Stomach (tissue), 9 donors: ENCODE measurements around the gene SPATS1. TPM values are rescaled to one million over a fixed set of nuclear protein-coding genes. Genes with fewer than 3 reads are reported as not detected.

Experiments used
- DNase-seq, 2 donors: peaks; one replicate each; pipeline versions ENCODE4 v3.0.0 to v3.0.0-alpha.2; 2013 to 2019
- H3K27ac ChIP-seq, 5 donors: fragments of 200-600 bp in 4 of 5; sonication (generic) in 4 of 5; one replicate each; pipeline ENCODE4 v1.5.1; 2013 to 2019; ENCODE audit warnings: mild to moderate bottlenecking in 1 of 5, moderate library complexity in 1 of 5
- H3K27me3 ChIP-seq, 3 donors: fragments of 200-600 bp; sonication (generic); one replicate each; pipeline ENCODE4 v1.5.1; 2017 to 2019; ENCODE audit warnings: mixed run types in 1 of 3
- H3K36me3 ChIP-seq, 4 donors: fragments of 200-600 bp; sonication (generic); 1 replicate in 3 of 4; 2 replicates in 1 of 4; pipeline ENCODE4 v1.5.1; 2016 to 2019
- H3K4me1 ChIP-seq, 4 donors: fragments of 200-600 bp; sonication (generic); one replicate each; pipeline ENCODE4 v1.5.1; 2016 to 2019
- H3K4me3 ChIP-seq, 4 donors: fragments of 200-600 bp; sonication (generic) in 3 of 4; one replicate each; pipeline ENCODE4 v1.5.1; 2016 to 2019; ENCODE audit warnings: mild to moderate bottlenecking in 1 of 4
- H3K9me3 ChIP-seq, 4 donors: fragments of 200-600 bp; sonication (generic); one replicate each; pipeline ENCODE4 v1.5.1; 2016 to 2019
- EP300 ChIP-seq: sonication (generic); formaldehyde crosslinking; IDR thresholded peaks from one replicate; pipeline ENCODE4 v1.6.1; 2017; ENCODE audit warnings: antibody characterized with exemption
- POLR2A ChIP-seq, 4 donors: fragments of 450-650 bp; IDR thresholded peaks; one replicate each; pipeline ENCODE4 v1.6.1; 2016; ENCODE audit warnings: antibody characterized with exemption in 4 of 4, control low read depth in 2 of 4, mild to moderate bottlenecking in 1 of 4, moderate library complexity in 1 of 4
- POLR2AphosphoS5 ChIP-seq, 3 donors: sonication (generic); formaldehyde crosslinking; IDR thresholded peaks; one replicate each; pipeline ENCODE4 v1.6.1; 2016; ENCODE audit warnings: antibody characterized with exemption in 3 of 3
- WGBS, 5 donors: extraction: QIAGEN DNeasy Blood & Tissue Kit in 3 of 5; methylation state at CpG; one replicate each; pipeline versions ENCODE4 v1.1.5 to v1.1.7; 2013 to 2018; 5-methylcytosine and 5-hydroxymethylcytosine counted together
- intact Hi-C: fragments of 100-400 bp; cut with DNase I; formaldehyde crosslinking; loops from one replicate; pipeline ENCODE4 v1.15.1; 2023; ENCODE audit warnings: low total_unique reads
- polyA plus RNA-seq, 3 donors: library from polyadenylated mRNA; stranded (reverse); fragments of 200-250 nt; gene quantifications; one replicate each; pipeline ENCODE4 v1.2.3, GENCODE V29; 2013
- total RNA-seq, 5 donors: library from RNA; depleted of rRNA; stranded (reverse); fragments of >200 nt; gene quantifications; one replicate each; pipeline versions ENCODE4 v1.1.0 to v1.2.3, GENCODE V29; 2014 to 2016
- TF ChIP-seq, protein P1 (sequence below), 7 experiments: fragments of 450-650 bp in 4 of 7; fragments of 200-600 bp in 3 of 7; sonication (generic) in 3 of 7; IDR thresholded peaks; one replicate each; pipeline ENCODE4 v1.5.1; 2016 to 2019; ENCODE audit warnings: antibody characterized with exemption in 7 of 7, control low read depth in 2 of 7, mild to moderate bottlenecking in 1 of 7
- donor health status: healthy with polysubstance abuse.
- donor health status: Bipolar disorder and iron deficiency.
- donor health status: healthy.

SPATS1 gene
- total and polyA plus RNA-seq, 8 donors, result not detected

DNA sequence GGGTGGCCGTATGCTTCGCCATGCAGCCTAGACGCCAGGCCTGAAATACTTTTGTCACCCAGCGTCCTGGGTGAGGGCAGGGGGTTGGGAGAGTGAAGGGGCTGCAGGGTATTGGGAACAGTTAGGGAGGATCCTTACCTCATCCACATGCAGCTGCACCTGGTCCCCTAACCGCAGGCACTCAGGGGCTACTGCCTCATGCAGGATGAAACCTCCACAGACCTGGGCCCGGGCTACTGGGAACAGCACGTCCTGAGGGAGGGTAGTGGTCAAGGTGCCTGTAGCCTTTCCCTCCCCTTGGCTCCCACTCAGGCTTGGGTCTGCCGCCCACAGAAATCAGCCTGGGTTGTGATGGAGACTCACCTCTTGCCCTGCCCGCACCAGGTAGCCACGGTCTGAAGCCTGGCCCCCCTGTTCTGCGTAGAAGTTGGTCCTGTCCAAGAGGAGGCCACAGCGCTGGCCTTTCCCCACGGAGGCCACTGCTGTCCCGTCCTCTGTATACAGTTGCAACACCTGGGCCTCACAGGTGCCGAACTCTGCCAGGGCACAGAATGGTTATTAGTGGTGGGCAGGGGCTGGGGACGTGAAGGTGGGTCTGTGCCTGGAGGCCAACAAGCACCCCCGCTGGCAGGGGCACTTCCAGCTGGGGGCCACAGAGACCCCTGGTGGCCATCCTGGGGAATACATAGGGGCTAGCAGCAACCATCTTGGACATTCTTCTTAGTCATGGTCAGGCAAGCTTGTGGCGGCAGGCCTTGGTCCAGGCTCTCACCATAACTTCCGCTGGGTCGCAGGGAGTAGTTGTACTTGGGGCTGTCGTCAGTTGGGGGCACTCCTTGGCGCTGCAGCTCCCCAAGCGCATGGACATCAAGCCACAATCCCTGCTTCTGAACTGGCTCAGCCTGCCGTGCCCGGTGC is 37.9 kb upstream of the SPATS1 start:
- 86 to 97% (median 87%) methylated on average over 6 to 25 of the region's 25 CpGs for WGBS, 5 donors
- Histone ChIP-seq H3K27me3 (no peaks in the 10 kb centered on the region), H3K9me3 (no peaks in the 10 kb centered on the region), H3K4me3 (no peak overlapping the region), H3K27ac (no peak overlapping the region), H3K36me3 (peaks cover 74 to 98% (median 96%) of the 10 kb centered on the region in 4 donors), H3K4me1 (no peaks in the 10 kb centered on the region)
- intact Hi-C loops, result no loop called here
- TF ChIP-seq, protein P1, sequence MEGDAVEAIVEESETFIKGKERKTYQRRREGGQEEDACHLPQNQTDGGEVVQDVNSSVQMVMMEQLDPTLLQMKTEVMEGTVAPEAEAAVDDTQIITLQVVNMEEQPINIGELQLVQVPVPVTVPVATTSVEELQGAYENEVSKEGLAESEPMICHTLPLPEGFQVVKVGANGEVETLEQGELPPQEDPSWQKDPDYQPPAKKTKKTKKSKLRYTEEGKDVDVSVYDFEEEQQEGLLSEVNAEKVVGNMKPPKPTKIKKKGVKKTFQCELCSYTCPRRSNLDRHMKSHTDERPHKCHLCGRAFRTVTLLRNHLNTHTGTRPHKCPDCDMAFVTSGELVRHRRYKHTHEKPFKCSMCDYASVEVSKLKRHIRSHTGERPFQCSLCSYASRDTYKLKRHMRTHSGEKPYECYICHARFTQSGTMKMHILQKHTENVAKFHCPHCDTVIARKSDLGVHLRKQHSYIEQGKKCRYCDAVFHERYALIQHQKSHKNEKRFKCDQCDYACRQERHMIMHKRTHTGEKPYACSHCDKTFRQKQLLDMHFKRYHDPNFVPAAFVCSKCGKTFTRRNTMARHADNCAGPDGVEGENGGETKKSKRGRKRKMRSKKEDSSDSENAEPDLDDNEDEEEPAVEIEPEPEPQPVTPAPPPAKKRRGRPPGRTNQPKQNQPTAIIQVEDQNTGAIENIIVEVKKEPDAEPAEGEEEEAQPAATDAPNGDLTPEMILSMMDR (IDR thresholded peaks at IDR 0.05), result peak in 5 of 7 experiments; percentile 32 to 73 (median 54)
- no peak for TF ChIP-seq EP300
- peak in 1 of 2 donors; percentile 60 for DNase-seq

DNA sequence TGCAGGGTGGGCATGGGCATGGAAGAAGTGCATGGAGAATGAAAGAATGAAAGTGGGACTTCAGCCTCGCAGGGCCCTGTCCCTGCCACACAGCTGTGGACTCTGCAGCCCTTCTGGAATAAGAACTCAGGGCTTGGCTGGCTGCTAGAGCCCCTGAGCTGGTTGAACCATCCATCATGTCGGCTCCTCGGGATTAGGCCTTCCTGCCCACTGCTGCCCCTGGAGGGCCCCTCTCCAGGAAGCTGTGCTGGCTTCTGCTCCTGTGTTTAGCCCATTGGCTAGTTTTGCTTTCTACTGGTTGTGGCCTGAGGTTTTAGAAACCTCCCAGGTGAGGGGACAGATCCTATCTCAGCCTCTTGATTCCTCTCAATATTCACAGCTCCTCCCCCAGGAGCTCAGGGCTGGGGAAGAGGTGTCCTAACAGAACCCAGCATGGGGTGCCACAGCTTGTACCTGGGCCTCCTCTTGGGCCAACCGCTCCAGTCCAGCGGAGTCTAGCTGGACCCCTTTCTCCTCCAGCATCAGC is 37.2 kb upstream of the SPATS1 start:
- WGBS, 5 donors, result 75 to 93% (median 90%) methylated on average over 4 to 5 of the region's 5 CpGs
- no peaks in the 10 kb centered on the region for H3K4me1 ChIP-seq
- no peaks in the 10 kb centered on the region for H3K27me3 ChIP-seq
- no peaks in the 10 kb centered on the region for H3K9me3 ChIP-seq
- DNase-seq, result no peak
- H3K27ac ChIP-seq, result no peak overlapping the region
- intact Hi-C loops, result no loop called here
- no peak overlapping the region for H3K4me3 ChIP-seq
- no peak for TF ChIP-seq EP300
- TF ChIP-seq, protein P1 (IDR thresholded peaks at IDR 0.05), result no peak
- no peak for TF ChIP-seq POLR2A (IDR thresholded peaks at IDR 0.05)
- TF ChIP-seq POLR2AphosphoS5 (IDR thresholded peaks at IDR 0.05), result no peak
- H3K36me3 ChIP-seq, result peaks cover 80 to 100% (median 100%) of the 10 kb centered on the region in 4 donors

DNA sequence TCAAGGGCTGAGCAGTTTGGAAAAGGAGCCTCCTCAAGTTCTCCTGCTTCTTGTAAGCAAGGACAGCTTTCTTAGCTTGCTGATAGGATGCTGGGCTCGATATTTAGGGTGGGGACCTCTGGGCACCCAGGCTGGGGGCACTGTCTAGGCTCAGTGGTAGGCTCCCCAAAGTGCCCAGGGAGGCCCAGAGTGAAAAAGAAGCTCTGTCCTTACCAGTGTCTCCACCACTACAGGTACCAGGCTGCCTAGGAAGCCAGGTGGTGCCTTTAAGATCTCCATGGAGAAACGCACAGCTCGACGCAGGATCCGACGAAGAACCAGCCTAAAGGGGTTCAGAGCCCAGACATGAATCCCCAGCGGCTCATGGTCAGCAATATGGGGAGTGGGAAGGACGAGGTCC is 35.7 kb upstream of the SPATS1 start:
- Histone ChIP-seq H3K4me3 (no peak overlapping the region), H3K9me3 (no peaks in the 10 kb centered on the region), H3K27ac (no peak overlapping the region), H3K27me3 (no peaks in the 10 kb centered on the region), H3K4me1 (peaks cover 0 to 4% (median 2%) of the 10 kb centered on the region in 4 donors), H3K36me3 (peaks cover 79 to 100% (median 98%) of the 10 kb centered on the region in 4 donors)
- TF ChIP-seq EP300 (no peak), POLR2AphosphoS5 (IDR thresholded peaks at IDR 0.05) (no peak)
- DNase-seq, result no peak
- intact Hi-C loops, result no loop called here
- WGBS, 5 donors, result 92 to 95% (median 93%) methylated on average over 7 to 8 of the region's 8 CpGs

DNA sequence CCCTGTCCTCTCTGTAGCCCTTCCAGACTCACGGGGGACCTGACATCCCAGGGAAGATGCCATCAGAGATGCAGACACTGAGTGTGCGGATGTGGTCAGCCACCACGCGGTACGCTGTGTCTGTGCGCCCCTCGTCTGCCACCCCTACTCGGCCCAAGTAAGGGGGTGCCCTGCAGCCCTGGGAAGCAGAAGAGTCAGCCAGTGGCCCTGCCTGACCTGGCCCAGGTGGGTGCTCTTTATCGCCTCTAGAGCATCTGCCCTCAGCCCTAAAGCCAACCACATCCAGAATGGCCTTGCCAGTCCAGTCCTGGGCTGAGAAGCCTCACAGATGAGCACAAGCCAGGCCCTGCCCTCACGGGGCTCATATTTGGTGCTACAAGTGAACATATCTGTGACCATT is 35.2 kb upstream of the SPATS1 start:
- intact Hi-C loops, result no loop called here
- Histone ChIP-seq H3K27ac (no peak overlapping the region), H3K4me1 (peaks cover 3 to 10% (median 7%) of the 10 kb centered on the region in 4 donors), H3K9me3 (no peaks in the 10 kb centered on the region), H3K4me3 (no peak overlapping the region), H3K27me3 (no peaks in the 10 kb centered on the region), H3K36me3 (peaks cover 74 to 97% (median 93%) of the 10 kb centered on the region in 4 donors)
- TF ChIP-seq POLR2AphosphoS5 (IDR thresholded peaks at IDR 0.05) (no peak), POLR2A (IDR thresholded peaks at IDR 0.05) (no peak), EP300 (no peak)
- TF ChIP-seq, protein P1 (IDR thresholded peaks at IDR 0.05), result no peak
- no peak for DNase-seq
- 94 to 98% (median 95%) methylated on average over 9 to 10 of the region's 10 CpGs for WGBS, 5 donors
